DMS53 (cell line): Measurements from ENCODE around the gene KRTAP10-11.
A peak's percentile ranks its signal among the peaks of the same experiment; 100 is the strongest.
"Not testable (repeated sequence)": the region's sequence is repeated elsewhere in the genome, so short reads cannot be mapped to it uniquely, and the experiment has no call there.

Source experiments
- DNase-seq: peaks from one replicate; lab custom pipeline; 2025; lab: John Stamatoyannopoulos, UW

KRTAP10-11 gene

DNA sequence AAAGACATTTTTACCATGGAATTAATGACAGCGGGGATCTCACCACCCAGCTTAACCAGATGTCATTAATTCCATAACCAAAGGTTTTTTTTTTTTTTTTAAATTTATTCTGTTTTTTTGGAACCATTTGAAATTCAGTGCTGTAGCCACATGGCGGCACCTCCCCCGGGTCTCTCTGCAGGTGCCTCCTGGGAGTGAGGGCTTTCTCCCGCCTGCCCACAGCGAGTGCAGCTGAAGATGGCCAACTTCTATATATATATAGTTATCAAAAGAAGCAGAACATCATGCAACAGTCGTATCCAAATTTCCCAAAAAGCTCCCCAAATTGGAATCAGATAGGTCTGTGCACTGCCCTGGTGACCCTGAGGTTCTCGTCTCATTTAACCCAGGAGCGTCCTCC lies 30.7 kb upstream of the KRTAP10-11 start:
- no peak for DNase-seq

DNA sequence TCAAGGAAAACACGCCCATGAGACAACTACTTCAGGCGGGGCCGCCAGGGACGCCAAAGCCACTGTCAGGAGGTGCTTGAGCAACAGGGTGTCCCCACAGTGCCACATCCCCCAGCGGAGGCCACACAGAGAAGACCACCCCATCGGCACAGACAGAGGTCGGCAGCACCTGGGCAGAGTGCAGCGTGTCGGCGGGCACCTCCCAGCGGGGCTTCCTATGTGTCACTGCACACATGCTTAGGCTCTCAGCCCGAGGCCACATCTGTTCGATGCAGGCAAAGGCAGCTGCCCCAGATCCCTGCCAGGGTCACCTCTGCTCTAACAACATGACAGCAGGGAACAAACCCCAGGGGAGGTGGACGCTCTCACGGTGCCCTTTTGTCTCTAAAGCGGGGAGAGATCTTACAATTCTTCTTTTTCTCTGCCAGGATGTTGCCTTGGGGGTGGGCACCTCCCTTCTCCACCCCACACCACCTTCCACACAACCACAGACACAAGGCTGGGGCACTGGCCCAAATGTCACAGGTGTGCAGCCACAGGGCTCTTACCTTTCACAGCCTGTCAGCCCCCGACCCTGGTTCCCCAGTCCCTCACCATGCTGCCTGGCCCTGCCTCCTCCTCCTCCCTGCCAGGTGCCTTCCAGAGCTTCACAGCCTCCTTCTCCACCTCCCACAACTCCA lies 30.2 kb upstream of the KRTAP10-11 start:
- DNase-seq = no peak

DNA sequence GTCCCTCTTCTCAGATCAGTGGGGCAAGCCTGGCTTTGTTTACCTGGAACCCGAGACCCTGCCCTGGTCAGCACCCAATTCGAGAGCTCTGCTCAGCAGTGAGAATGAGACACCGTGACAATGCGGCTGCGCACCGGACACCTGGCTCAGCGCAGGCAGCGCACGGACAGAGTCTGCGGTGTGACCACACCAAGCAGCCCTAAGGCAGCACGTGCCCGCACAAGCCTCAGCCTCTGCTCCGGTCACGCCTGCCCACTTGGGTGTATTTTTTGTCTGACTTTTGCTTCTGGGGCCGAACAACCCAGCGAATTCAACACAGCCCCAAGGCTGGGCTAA lies 29.7 kb upstream of the KRTAP10-11 start:
- no peak for DNase-seq

DNA sequence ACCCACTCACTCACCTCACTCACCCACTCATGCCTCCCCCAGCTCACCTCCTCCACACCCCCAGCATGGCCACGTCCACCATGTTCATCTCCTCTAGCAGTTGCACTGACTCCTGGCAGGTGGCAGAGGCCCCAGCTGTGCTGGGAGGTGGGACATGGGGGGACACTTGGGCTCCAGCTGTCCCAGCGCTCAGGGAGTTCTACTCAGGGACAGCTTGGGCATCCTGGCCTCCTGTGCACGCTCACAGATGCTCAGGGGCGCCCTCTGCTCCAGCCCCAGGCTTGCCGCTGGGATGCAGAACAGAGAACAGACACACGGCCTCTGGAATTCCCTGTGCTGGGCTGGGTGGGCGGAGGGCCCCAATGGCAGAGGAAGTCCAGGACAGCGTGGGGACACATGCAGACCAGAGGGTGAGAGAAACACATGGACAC lies 29.1 kb upstream of the KRTAP10-11 start:
- no peak for DNase-seq

GRCh38 chr21:44618504-44618903 lies 27.7 kb upstream of the KRTAP10-11 start:
- DNase-seq = peak; percentile 39

- peak; percentile 11 for DNase-seq
Observed at GRCh38 chr21:44618909-44619308, 27.3 kb upstream of the KRTAP10-11 start.

DNA sequence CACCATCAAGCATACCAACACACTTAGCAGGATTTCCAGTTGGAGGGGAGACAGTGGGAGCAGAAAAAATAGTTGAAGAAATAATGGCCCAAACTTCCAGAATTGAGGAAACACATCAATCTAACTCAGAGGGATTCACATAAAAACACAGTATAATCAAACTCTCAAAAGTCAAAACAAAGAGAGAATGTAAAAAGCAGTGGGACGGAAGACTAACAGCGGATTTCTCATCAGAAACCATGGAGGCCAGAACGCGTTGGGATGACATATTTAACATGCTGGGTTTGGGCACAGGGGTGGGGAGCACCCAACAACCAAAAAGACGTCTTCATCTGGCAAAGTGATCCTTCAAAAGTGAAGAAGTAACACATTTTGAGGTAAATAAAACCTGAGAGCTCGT lies 26.3 kb upstream of the KRTAP10-11 start:
- DNase-seq = no peak

DNA sequence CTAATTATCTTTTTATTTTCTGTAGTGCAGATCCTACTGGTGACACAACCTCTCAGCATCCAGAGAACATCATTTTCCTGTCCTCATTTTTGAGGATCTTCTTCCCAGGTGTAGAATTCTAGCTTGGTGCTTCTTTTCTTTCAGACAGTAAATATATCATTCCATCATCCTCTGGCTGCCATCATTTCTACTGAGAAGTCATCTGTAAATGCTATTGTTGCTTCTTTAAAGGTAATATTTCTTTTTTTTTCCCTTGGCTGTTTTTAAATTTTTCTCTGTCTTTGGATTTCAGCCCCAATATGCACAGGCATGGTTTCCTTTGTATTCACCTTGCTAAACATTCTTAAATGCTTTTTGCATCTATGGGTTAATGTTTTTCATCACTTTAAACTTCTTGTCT lies 22.6 kb upstream of the KRTAP10-11 start:
- no peak for DNase-seq

- no peak for DNase-seq
Observed at GRCh38 chr21:44625756-44626155, 20.5 kb upstream of the KRTAP10-11 start.

DNA sequence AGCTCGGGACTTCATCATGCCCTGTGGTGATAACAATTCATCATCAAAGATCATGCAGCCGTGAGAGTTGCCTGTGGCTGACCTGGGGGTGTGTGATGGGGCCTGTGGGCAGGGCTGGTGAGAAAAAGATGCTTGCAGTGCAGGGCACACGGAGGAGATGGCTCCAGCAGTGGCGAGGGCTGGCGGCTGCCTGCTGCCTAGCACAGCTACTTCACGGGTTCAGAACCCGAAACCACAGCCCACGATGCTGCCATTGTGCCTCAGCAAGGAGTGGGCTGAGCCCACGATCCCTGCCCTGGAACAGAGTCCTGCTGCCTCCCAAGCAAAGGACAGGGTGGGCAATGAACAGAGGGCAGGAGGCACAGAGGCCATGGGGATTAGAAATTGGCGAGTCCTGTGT lies 20.0 kb upstream of the KRTAP10-11 start:
- DNase-seq = no peak

DNA sequence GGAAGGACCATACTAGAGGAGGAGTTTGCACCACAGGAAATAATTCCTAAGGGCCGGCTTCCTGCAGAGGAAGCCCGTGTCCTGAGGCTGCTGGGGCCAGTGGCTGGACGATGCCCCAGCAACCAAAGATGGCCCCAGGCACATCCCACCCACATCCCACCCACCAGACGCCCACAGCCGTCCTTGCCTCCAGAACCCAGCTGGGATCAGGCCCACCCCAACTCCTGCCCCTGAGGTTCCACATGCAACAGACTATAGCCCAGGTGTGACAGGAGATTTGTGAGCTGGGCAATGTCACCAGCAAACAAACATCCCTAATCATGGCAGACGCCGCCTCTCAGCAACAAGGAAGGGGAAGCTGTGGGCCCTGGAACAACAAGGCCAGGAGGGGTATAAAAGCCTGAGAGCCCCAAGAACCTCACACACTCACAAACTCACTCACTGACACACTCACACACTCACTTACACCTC lies 19.5 kb upstream of the KRTAP10-11 start, which contains the start of gene KRTAP10-9:
TSS of gene KRTAP10-9 (plus strand) at position 421 of the 471 bp plus-strand sequence. CDS start 79 bp downstream, outside the sequence.
- DNase-seq = no peak

- DNase-seq = not testable (repeated sequence)
Observed at GRCh38 chr21:44627181-44627822, 18.9 kb upstream of the KRTAP10-11 start.

GRCh38 chr21:44627831-44628233 lies 18.4 kb upstream of the KRTAP10-11 start:
- not testable (repeated sequence) for DNase-seq

GRCh38 chr21:44628707-44629391 lies 17.4 kb upstream of the KRTAP10-11 start:
- DNase-seq = no peak

DNA sequence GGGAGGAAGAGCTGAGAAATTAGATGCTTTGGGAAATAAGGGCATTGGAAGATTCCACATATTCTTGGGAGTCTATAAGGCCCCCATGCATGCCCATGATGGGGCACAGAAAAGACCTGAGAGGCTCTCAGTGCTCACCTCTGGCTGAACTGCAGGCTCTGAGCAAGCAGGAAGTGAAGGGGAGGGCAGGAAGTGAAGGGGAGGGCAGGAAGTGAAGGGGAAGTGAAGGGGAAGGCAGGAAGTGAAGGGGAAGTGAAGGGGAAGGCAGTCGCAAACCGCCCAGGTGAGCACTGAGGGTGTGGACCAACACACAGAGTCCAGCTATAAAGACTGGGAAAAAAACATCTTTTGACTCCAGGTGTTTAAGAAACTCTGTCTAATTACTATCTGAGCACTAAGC lies 15.8 kb upstream of the KRTAP10-11 start:
- DNase-seq = no peak

DNA sequence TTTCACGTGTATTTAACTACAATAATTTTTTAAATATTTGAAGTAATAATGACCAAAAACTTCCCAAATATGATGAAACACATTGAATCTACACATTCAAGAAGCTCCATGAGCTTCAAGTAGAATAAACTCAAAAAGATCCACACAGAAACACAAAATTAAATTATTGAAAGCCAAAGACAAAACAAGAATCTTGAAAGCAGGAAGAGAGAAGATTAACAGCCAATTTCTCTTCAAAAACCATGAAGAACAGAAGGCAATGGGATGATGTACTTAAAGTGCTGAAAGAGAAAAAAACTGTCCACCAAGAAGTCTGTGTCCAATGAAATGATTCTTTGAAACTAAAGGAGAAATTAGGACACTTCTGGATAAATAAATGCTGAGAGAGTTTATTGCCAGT lies 14.1 kb upstream of the KRTAP10-11 start:
- no peak for DNase-seq

DNA sequence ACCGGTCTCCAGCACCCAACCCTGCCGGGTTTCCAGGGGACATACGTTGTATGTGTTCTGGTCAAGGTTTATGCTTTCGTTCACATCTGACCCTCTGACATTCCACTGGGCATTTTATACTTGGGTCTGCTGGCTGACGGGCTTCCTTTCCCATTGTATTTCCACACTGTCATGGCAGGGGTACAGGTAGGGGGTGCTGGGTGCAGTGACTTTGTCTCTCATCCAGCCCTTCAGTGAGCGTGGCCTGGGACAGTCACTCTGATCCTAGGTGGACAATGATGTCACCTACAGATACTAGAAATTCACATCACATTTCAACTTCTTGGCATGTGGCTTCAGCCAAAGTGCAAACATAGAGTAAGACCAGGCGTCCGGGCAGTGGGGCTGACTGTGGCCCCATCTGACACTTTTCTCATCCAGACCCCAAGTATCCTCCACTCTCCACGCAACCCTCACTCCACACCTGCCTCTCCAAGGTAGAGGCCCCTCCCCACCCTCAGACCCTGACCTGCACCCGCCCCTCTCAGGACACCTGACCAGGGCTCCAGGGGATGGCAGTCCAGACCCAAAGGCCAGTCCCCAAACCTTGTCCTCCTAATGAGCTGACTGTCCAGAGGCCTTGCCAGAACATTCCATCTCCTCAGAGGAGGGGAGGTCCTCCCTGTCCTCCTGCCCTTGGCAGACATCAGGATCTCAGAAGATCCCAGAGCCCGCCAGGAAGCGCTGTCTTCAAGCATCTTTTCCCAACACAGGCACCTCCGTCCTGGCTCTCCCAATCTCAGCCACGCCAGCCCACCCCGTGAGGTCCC lies 9.8 kb upstream of the KRTAP10-11 start:
- no peak for DNase-seq

GRCh38 chr21:44637018-44637850 lies 9.0 kb upstream of the KRTAP10-11 start, which contains the start of gene KRTAP10-10:
TSS of gene KRTAP10-10 (plus strand) at chr21:44637356. CDS start at chr21:44637418, 62 bp downstream.
- DNase-seq = no peak

GRCh38 chr21:44637851-44638348 lies 8.3 kb upstream of the KRTAP10-11 start:
- DNase-seq = not testable (repeated sequence)

- DNase-seq = not testable (repeated sequence)
Observed at GRCh38 chr21:44638506-44639330, 7.5 kb upstream of the KRTAP10-11 start.
